Uterus (tissue), 2 donors: Measurements from ENCODE around the gene EPC2.

Experiments
- POLR2A ChIP-seq, 2 donors: fragments of 450-650 bp; IDR thresholded peaks; one replicate each; pipeline ENCODE4 v1.6.1; 2016; ENCODE audit warnings: antibody characterized with exemption in 2 of 2, mild to moderate bottlenecking in 1 of 2, moderate library complexity in 1 of 2
- TF ChIP-seq, protein P1 (sequence below), 4 experiments: fragments of 200-600 bp in 2 of 4; fragments of 450-650 bp in 2 of 4; sonication (generic) in 2 of 4; IDR thresholded peaks; one replicate each; pipeline ENCODE4 v1.5.1; 2016 to 2019; ENCODE audit warnings: antibody characterized with exemption in 4 of 4, mild to moderate bottlenecking in 2 of 4, moderate library complexity in 1 of 4

DNA sequence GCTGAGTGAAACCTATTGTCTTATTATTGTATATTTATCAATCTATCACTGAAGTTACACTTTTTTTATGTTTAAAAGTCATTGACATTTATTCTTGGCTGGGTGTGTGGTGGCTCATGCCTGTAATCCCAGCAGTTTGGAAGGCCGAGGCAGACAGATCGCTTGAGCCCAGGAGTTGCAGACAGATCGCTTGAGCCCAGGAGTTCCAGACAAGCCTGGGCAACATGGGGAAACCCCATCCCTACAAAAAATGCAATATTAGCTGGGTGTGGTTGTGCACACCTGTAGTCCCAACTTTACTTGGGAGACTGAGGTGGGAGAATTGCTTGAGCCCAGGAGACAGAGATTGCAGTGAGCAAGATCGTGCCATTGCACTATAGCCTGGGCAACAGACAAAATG is 97.8 kb downstream of the EPC2 start:
- TF ChIP-seq, protein P1, sequence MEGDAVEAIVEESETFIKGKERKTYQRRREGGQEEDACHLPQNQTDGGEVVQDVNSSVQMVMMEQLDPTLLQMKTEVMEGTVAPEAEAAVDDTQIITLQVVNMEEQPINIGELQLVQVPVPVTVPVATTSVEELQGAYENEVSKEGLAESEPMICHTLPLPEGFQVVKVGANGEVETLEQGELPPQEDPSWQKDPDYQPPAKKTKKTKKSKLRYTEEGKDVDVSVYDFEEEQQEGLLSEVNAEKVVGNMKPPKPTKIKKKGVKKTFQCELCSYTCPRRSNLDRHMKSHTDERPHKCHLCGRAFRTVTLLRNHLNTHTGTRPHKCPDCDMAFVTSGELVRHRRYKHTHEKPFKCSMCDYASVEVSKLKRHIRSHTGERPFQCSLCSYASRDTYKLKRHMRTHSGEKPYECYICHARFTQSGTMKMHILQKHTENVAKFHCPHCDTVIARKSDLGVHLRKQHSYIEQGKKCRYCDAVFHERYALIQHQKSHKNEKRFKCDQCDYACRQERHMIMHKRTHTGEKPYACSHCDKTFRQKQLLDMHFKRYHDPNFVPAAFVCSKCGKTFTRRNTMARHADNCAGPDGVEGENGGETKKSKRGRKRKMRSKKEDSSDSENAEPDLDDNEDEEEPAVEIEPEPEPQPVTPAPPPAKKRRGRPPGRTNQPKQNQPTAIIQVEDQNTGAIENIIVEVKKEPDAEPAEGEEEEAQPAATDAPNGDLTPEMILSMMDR (IDR thresholded peaks at IDR 0.05): no peak
- no peak for TF ChIP-seq POLR2A (IDR thresholded peaks at IDR 0.05)
